Nasal cavity respiratory epithelium epithelial cell of viscerocranial mucosa (primary cell): Measurements from ENCODE around the gene MRGPRG. TPM values are rescaled to one million over a fixed set of nuclear protein-coding genes. Genes with fewer than 3 reads are reported as not detected.

Experiments
- total RNA-seq: library from RNA; depleted of rRNA; stranded (reverse); fragments of >200 nt; gene quantifications from 2 replicates; pipeline ENCODE4 v1.2.3, GENCODE V29; 2014

Gene MRGPRG
- not detected in 2 replicates for total RNA-seq

GRCh38 chr11:3218483-3219280 is at the start of gene MRGPRG:
TSS of gene MRGPRG (minus strand) at chr11:3218813. CDS start at chr11:3218813, 0 bp downstream.

DNA sequence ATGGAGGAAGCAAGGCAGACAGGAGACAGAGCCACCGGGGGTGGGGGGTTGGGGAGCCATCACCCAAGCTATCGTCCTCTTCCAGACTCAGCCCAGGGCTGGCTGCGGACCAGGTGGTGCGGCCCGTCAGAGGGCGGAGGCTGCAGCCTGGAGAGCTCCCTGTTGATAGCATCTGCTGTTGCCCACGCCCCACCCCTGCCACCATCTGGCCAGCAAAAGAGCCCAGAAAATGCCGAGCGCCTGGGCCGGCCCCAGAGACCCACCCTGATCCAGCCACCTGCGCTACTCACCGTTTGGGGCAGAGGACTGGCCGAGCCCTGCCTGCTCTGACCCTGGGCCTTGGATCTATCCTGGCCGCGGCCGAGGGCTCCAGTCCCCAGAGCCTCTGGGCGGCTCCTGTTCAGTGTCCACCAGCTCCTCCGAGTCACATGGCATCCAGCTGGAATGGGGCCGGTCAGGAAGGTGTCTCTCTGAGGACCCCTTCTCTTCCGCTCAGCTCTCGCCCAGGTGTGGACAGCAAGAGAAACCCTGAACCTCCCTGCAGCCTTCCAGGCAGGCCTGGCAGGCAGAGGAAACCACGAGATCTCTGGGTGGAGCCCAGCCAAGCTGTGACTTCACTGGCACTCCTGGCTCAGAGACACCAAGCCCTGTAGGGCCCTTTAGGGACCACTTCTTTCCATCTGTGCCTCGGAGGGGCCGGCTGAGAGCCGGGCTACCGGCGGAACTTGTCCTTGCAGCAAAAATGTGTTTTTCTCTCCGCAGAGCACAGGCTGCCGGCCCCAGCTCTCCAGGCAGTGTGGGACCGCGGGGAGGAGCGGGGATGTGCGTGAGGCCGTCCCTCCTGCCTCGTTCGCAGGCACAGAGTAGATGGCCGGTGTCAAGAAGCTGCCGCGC is 13.5 kb upstream of the MRGPRG start, which contains the start of gene MRGPRE:
Gene MRGPRE (minus strand): TSS at position 567 of the 894 bp plus-strand sequence. CDS start 3,618 bp downstream, outside the sequence.

Other genes with a start within 250 kb of the MRGPRG start
- gene NAP1L4, start 226.5 kb downstream of the MRGPRG start, total RNA-seq = 212 and 231 TPM in 2 replicates
- gene CARS1, start 161.4 kb downstream of the MRGPRG start, total RNA-seq = 122 and 124 TPM in 2 replicates
- 5.8 and 68.2 TPM in 2 replicates for gene OSBPL5, start 53.5 kb downstream of the MRGPRG start, total RNA-seq
- not detected in 2 replicates for gene MRGPRE, start 13.6 kb upstream of the MRGPRG start, total RNA-seq
- gene ZNF195, start 160.3 kb upstream of the MRGPRG start, total RNA-seq = 15.7 and 39.2 TPM in 2 replicates